Measurements from ENCODE around the gene PFDN1. TPM values are rescaled to one million over a fixed set of nuclear protein-coding genes. Genes with fewer than 3 reads are reported as not detected.
A peak's percentile ranks its signal among the peaks of the same experiment; 100 is the strongest.

PFDN1 gene
- total and polyA plus RNA-seq, 2 donors, result 40.6 to 86.5 TPM

GRCh38 chr5:140270008-140270407 lies 32.9 kb downstream of the PFDN1 start:
- H3K4me1 ChIP-seq (ENCODE audit: insufficient read depth), result peaks cover 2% of the 10 kb centered on the region
- H3K4me3 ChIP-seq (ENCODE audit: low read depth, low read length), result no peak overlapping the region
- no peaks in the 10 kb centered on the region for H3K36me3 ChIP-seq (ENCODE audit: insufficient read depth)
- no peak for DNase-seq (ENCODE audit: extremely low spot score)
- no peak overlapping the region for H3K27ac ChIP-seq (ENCODE audit: low read depth)

GRCh38 chr5:140267559-140268018 lies 35.3 kb downstream of the PFDN1 start:
- WGBS, result 59% methylated on average over 9 of the region's 9 CpGs
- Histone ChIP-seq H3K27ac (ENCODE audit: low read depth) (no peak overlapping the region), H3K36me3 (ENCODE audit: insufficient read depth) (no peaks in the 10 kb centered on the region), H3K4me3 (ENCODE audit: low read depth, low read length) (no peak overlapping the region), H3K4me1 (ENCODE audit: insufficient read depth) (peaks cover 2% of the 10 kb centered on the region)
- no peak for DNase-seq (ENCODE audit: extremely low spot score)

- Histone ChIP-seq H3K36me3 (ENCODE audit: insufficient read depth) (no peaks in the 10 kb centered on the region), H3K27ac (ENCODE audit: low read depth) (no peak overlapping the region), H3K4me1 (ENCODE audit: insufficient read depth) (peaks cover 2% of the 10 kb centered on the region), H3K4me3 (ENCODE audit: low read depth, low read length) (no peak overlapping the region)
- WGBS, result 79% methylated on average over 3 of the region's 3 CpGs
- DNase-seq (ENCODE audit: extremely low spot score), result no peak
These were observed 35.7 kb downstream of the PFDN1 start for GRCh38 chr5:140267201-140267540.

- WGBS, result 98% methylated on average over 6 of the region's 6 CpGs
- no peak overlapping the region for H3K27ac ChIP-seq (ENCODE audit: low read depth)
- H3K36me3 ChIP-seq (ENCODE audit: insufficient read depth), result no peaks in the 10 kb centered on the region
- no peak overlapping the region for H3K4me3 ChIP-seq (ENCODE audit: low read depth, low read length)
- no peak for DNase-seq (ENCODE audit: extremely low spot score)
- peaks cover 2% of the 10 kb centered on the region for H3K4me1 ChIP-seq (ENCODE audit: insufficient read depth)
These were observed 36.3 kb downstream of the PFDN1 start for GRCh38 chr5:140266471-140267200.

- no peaks in the 10 kb centered on the region for H3K36me3 ChIP-seq (ENCODE audit: insufficient read depth)
- H3K4me1 ChIP-seq (ENCODE audit: insufficient read depth), result peaks cover 2% of the 10 kb centered on the region
- no peak for DNase-seq (ENCODE audit: extremely low spot score)
- 97% methylated on average over 1 of the region's 1 CpG for WGBS
- H3K4me3 ChIP-seq (ENCODE audit: low read depth, low read length), result no peak overlapping the region
- H3K27ac ChIP-seq (ENCODE audit: low read depth), result no peak overlapping the region
These were observed 37.1 kb downstream of the PFDN1 start for GRCh38 chr5:140265845-140266244.

GRCh38 chr5:140262839-140263238 lies 40.1 kb downstream of the PFDN1 start:
- H3K4me1 ChIP-seq (ENCODE audit: insufficient read depth), result peaks cover 2% of the 10 kb centered on the region
- no peak for DNase-seq (ENCODE audit: extremely low spot score)
- H3K27ac ChIP-seq (ENCODE audit: low read depth), result no peak overlapping the region
- WGBS, result 72% methylated on average over 3 of the region's 3 CpGs
- no peak overlapping the region for H3K4me3 ChIP-seq (ENCODE audit: low read depth, low read length)
- no peaks in the 10 kb centered on the region for H3K36me3 ChIP-seq (ENCODE audit: insufficient read depth)

- WGBS, result 91% methylated on average over 3 of the region's 3 CpGs
- no peak for DNase-seq (ENCODE audit: extremely low spot score)
- H3K4me1 ChIP-seq (ENCODE audit: insufficient read depth), result peaks cover under 1% of the 10 kb centered on the region
- H3K36me3 ChIP-seq (ENCODE audit: insufficient read depth), result no peaks in the 10 kb centered on the region
- H3K4me3 ChIP-seq (ENCODE audit: low read depth, low read length), result no peak overlapping the region
- H3K27ac ChIP-seq (ENCODE audit: low read depth), result no peak overlapping the region
These were observed 40.7 kb downstream of the PFDN1 start for GRCh38 chr5:140262221-140262620.

- Histone ChIP-seq H3K27ac (ENCODE audit: low read depth) (peak overlapping the region; percentile 77), H3K4me3 (ENCODE audit: low read depth, low read length) (no peak overlapping the region), H3K4me1 (ENCODE audit: insufficient read depth) (no peaks in the 10 kb centered on the region), H3K36me3 (ENCODE audit: insufficient read depth) (no peaks in the 10 kb centered on the region)
- WGBS, result 29% methylated on average over 8 of the region's 8 CpGs
- DNase-seq (ENCODE audit: extremely low spot score), result no peak
These were observed 41.3 kb downstream of the PFDN1 start for GRCh38 chr5:140261403-140262171.

- Histone ChIP-seq H3K4me1 (ENCODE audit: insufficient read depth) (no peaks in the 10 kb centered on the region), H3K27ac (ENCODE audit: low read depth) (no peak overlapping the region), H3K4me3 (ENCODE audit: low read depth, low read length) (no peak overlapping the region), H3K36me3 (ENCODE audit: insufficient read depth) (no peaks in the 10 kb centered on the region)
- no peak for DNase-seq (ENCODE audit: extremely low spot score)
- WGBS, result 95% methylated on average over 2 of the region's 2 CpGs
These were observed 42.7 kb downstream of the PFDN1 start for GRCh38 chr5:140260089-140260656.

- Histone ChIP-seq H3K36me3 (ENCODE audit: insufficient read depth) (no peaks in the 10 kb centered on the region), H3K4me1 (ENCODE audit: insufficient read depth) (no peaks in the 10 kb centered on the region), H3K27ac (ENCODE audit: low read depth) (no peak overlapping the region), H3K4me3 (ENCODE audit: low read depth, low read length) (no peak overlapping the region)
- DNase-seq (ENCODE audit: extremely low spot score), result no peak
- WGBS, result 94% methylated on average over 2 of the region's 2 CpGs
These were observed 43.4 kb downstream of the PFDN1 start for GRCh38 chr5:140259500-140259899.

GRCh38 chr5:140258873-140259272 lies 44.0 kb downstream of the PFDN1 start:
- H3K36me3 ChIP-seq (ENCODE audit: insufficient read depth), result no peaks in the 10 kb centered on the region
- no peak for DNase-seq (ENCODE audit: extremely low spot score)
- H3K27ac ChIP-seq (ENCODE audit: low read depth), result no peak overlapping the region
- WGBS, result 95% methylated on average over 4 of the region's 4 CpGs
- no peaks in the 10 kb centered on the region for H3K4me1 ChIP-seq (ENCODE audit: insufficient read depth)
- H3K4me3 ChIP-seq (ENCODE audit: low read depth, low read length), result no peak overlapping the region

GRCh38 chr5:140258016-140258415 lies 44.9 kb downstream of the PFDN1 start:
- H3K36me3 ChIP-seq (ENCODE audit: insufficient read depth), result no peaks in the 10 kb centered on the region
- H3K4me3 ChIP-seq (ENCODE audit: low read depth, low read length), result no peak overlapping the region
- WGBS, result 70% methylated on average over 3 of the region's 3 CpGs
- no peak for DNase-seq (ENCODE audit: extremely low spot score)
- H3K4me1 ChIP-seq (ENCODE audit: insufficient read depth), result no peaks in the 10 kb centered on the region
- no peak overlapping the region for H3K27ac ChIP-seq (ENCODE audit: low read depth)

GRCh38 chr5:140256726-140257125 lies 46.2 kb downstream of the PFDN1 start:
- Histone ChIP-seq H3K36me3 (ENCODE audit: insufficient read depth) (no peaks in the 10 kb centered on the region), H3K27ac (ENCODE audit: low read depth) (no peak overlapping the region), H3K4me1 (ENCODE audit: insufficient read depth) (no peaks in the 10 kb centered on the region), H3K4me3 (ENCODE audit: low read depth, low read length) (no peak overlapping the region)
- no peak for DNase-seq (ENCODE audit: extremely low spot score)
- 93% methylated on average over 6 of the region's 6 CpGs for WGBS

Data from urinary bladder (tissue), 4 donors.